ENCODE data around the gene WFDC11.

WFDC11 gene

DNA sequence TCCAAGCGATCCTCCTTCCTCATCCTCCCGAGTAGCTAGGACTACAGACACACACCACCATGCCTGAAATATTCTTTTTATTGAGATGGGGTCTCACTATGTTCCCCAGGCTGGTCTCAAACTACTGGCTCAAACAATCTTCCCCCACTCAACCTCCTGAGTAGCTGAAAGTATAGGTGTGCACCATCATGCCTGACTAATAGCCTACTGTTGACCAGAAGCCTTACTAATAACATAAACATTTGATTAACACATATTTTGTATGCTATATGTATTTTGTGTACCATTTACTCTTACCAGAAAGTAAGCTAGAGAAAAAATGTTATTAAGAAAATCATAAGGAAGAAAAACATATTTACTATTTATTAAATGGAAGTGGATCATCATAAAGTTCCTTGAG, 52.4 kb downstream of the WFDC11 start:
- no peak overlapping the region for H3K9ac ChIP-seq (ENCODE audit: low read depth, low read length)
- no peaks in the 10 kb centered on the region for H3K36me3 ChIP-seq (ENCODE audit: insufficient read depth, low read depth, low read length)
- no peaks in the 10 kb centered on the region for H3K9me3 ChIP-seq (ENCODE audit: insufficient read depth, low read depth, low read length)
- H3K27me3 ChIP-seq (ENCODE audit: insufficient read depth, low read length): no peaks in the 10 kb centered on the region
- no peak overlapping the region for H3K4me3 ChIP-seq (ENCODE audit: low read length)
- H3K4me1 ChIP-seq (ENCODE audit: insufficient read depth, low read length): no peaks in the 10 kb centered on the region
- no peak overlapping the region for H3K27ac ChIP-seq (ENCODE audit: low read length)

DNA sequence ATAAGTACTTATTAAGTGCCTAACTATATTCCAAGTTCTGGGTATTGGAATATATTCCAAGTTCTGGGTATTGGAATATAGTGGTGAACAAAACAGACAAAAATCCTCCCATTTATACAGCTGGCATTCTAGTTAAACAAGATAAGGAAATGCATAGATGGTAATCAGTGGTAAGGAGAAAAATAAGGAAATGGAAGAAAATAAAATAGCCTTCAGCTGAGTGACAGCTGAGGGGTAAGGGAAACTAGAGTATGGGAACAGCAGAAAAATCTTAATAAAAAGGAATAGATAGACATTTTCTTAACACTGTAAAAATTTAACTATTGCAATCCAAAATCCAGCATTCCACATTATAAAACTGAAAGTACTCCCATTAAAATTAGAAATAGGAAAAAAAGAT, 57.7 kb downstream of the WFDC11 start:
- Histone ChIP-seq H3K27ac (ENCODE audit: low read length) (no peak overlapping the region), H3K9me3 (ENCODE audit: insufficient read depth, low read depth, low read length) (0 out of 2 replicates have a peak, but pooled peaks cover 4% of the 10 kb centered on the region), H3K4me3 (ENCODE audit: low read length) (no peak overlapping the region), H3K4me1 (ENCODE audit: insufficient read depth, low read length) (peaks cover 7% of the 10 kb centered on the region; the same call in 1 of the 2 replicates), H3K36me3 (ENCODE audit: insufficient read depth, low read depth, low read length) (no peaks in the 10 kb centered on the region), H3K9ac (ENCODE audit: low read depth, low read length) (no peak overlapping the region), H3K27me3 (ENCODE audit: insufficient read depth, low read length) (no peaks in the 10 kb centered on the region)

DNA sequence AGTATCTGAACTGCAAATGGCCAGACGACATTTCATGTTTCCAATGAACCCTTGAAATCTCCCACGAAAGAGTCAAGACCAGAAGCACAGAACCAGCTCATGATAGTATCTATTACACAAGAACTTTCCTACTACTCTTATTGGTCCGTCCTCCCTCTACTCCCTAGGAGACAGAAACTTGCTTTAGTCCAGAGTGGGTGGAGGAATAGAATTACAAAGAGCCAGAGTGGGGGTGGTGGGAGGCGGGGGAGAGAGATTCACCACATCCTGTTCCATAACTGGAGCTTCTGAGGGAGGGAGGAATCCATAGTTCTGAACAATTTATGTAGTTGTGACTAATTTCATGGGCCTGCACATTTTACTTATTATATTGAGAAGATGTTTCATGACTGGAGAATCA, 59.0 kb downstream of the WFDC11 start:
- Histone ChIP-seq H3K27ac (ENCODE audit: low read length) (no peak overlapping the region), H3K9me3 (ENCODE audit: insufficient read depth, low read depth, low read length) (peaks cover 15% of the 10 kb centered on the region)

DNA sequence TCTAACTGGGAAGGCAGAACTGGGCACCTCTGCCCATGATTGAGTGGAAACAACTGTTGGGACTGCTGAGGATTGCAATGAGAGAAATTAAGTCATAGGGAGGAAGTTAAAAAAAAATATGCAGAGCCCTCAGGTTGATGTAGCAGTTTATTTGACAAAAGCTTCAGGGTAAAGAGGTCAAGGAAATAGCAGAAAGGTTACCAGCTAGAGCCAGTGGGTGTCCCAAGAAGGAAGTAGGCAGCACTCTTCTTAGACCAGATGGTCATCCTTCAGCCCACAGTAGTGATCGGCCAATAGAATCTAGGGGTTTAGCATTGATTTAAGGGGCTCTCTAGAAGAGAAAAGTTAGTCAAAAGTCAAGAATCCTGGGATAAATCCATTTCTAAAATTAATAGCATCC, 62.2 kb downstream of the WFDC11 start:
- Histone ChIP-seq H3K4me3 (ENCODE audit: low read length) (no peak overlapping the region), H3K27ac (ENCODE audit: low read length) (no peak overlapping the region), H3K27me3 (ENCODE audit: insufficient read depth, low read length) (no peaks in the 10 kb centered on the region), H3K9me3 (ENCODE audit: insufficient read depth, low read depth, low read length) (peaks cover 22% of the 10 kb centered on the region), H3K4me1 (ENCODE audit: insufficient read depth, low read length) (peaks cover 7% of the 10 kb centered on the region; the same call in 1 of the 2 replicates), H3K9ac (ENCODE audit: low read depth, low read length) (no peak overlapping the region), H3K36me3 (ENCODE audit: insufficient read depth, low read depth, low read length) (no peaks in the 10 kb centered on the region)

More for the DNA sequence above, 59.0 kb downstream of the WFDC11 start:
- H3K27me3 ChIP-seq (ENCODE audit: insufficient read depth, low read length): no peaks in the 10 kb centered on the region
- peaks cover 7% of the 10 kb centered on the region; the same call in 1 of the 2 replicates for H3K4me1 ChIP-seq (ENCODE audit: insufficient read depth, low read length)
- H3K4me3 ChIP-seq (ENCODE audit: low read length): no peak overlapping the region
- H3K36me3 ChIP-seq (ENCODE audit: insufficient read depth, low read depth, low read length): no peaks in the 10 kb centered on the region
- no peak overlapping the region for H3K9ac ChIP-seq (ENCODE audit: low read depth, low read length)

Data from iPS-20b (cell line).